Panc1 (cell line): ENCODE results near the gene B4GALT5.
"Not testable (repeated sequence)": the region's sequence is repeated elsewhere in the genome, so short reads cannot be mapped to it uniquely, and the experiment has no call there.

ENCODE experiments used
- CTCF ChIP-seq: fragments of 450-650 bp; IDR thresholded peaks from 2 replicates; pipeline ENCODE4 v1.5.1; 2017; ENCODE audit warnings: mild to moderate bottlenecking
- POLR2AphosphoS5 ChIP-seq: IDR thresholded peaks from 2 replicates; pipeline ENCODE4 v1.6.1; 2012; ENCODE audit warnings: mild to moderate bottlenecking, low read depth, low read length, moderate library complexity
- REST ChIP-seq, 2 experiments: IDR thresholded peaks; 2 replicates each; pipeline ENCODE4 v1.6.1; 2011 to 2012; ENCODE audit warnings: low read depth in 2 of 2, control low read depth in 1 of 2, low read length in 1 of 2, mild to moderate bottlenecking in 1 of 2, moderate library complexity in 1 of 2; ENCODE audit not compliant: insufficient read depth in 1 of 2
- SIN3A ChIP-seq: IDR thresholded peaks from 2 replicates; pipeline ENCODE4 v1.6.1; 2012; ENCODE audit warnings: low read depth, mild to moderate bottlenecking, low read length, moderate library complexity, borderline replicate concordance; ENCODE audit not compliant: insufficient read depth

- TF ChIP-seq CTCF; REST (IDR thresholded peaks at IDR 0.05; ENCODE audit: insufficient read depth in 1 of 2, low read depth in 2 of 2, low read length in 1 of 2); POLR2AphosphoS5; SIN3A: not testable (repeated sequence)
Measured at GRCh38 chr20:49705893-49706292, 7.8 kb downstream of the B4GALT5 start.
